ENCODE data around the gene PLCXD3. TPM values are rescaled to one million over a fixed set of nuclear protein-coding genes. Genes with fewer than 3 reads are reported as not detected.

PLCXD3 gene
- total RNA-seq, 2 experiments from 2014 or later: not detected

- POLR2A ChIA-PET: no interaction called here
- H3K27me3 Mint-ChIP-seq: no peaks in the 10 kb centered on the region
- TF ChIP-seq CTCF (IDR thresholded peaks at IDR 0.05): no peak
These were observed 29.1 kb upstream of the PLCXD3 start for GRCh38 chr5:41539454-41539853.

GRCh38 chr5:41537581-41537980 lies 27.2 kb upstream of the PLCXD3 start:
- CTCF ChIA-PET: no interaction called here
- TF ChIP-seq CTCF (IDR thresholded peaks at IDR 0.05): no peak
- intact Hi-C loops (cut with micrococcal nuclease): no loop called here
- POLR2A ChIA-PET: no interaction called here
- Mint-ChIP-seq H3K36me3 (ENCODE audit: low read depth) (no peaks in the 10 kb centered on the region), H3K27ac (no peak overlapping the region), H3K27me3 (no peaks in the 10 kb centered on the region), H3K9me3 (peaks cover 8% of the 10 kb centered on the region), H3K4me1 (ENCODE audit: low read depth) (no peaks in the 10 kb centered on the region), H3K4me3 (no peak overlapping the region)
- DNase-seq (no peak), ATAC-seq (no peak)

More at GRCh38 chr5:41539454-41539853, 29.1 kb upstream of the PLCXD3 start:
- Mint-ChIP-seq H3K36me3 (ENCODE audit: low read depth) (no peaks in the 10 kb centered on the region), H3K4me1 (ENCODE audit: low read depth) (no peaks in the 10 kb centered on the region), H3K4me3 (no peak overlapping the region), H3K9me3 (peaks cover 6% of the 10 kb centered on the region), H3K27ac (no peak overlapping the region)
- CTCF ChIA-PET: no interaction called here
- DNase-seq: no peak
- ATAC-seq: no peak
- intact Hi-C loops (cut with micrococcal nuclease): no loop called here

DNA sequence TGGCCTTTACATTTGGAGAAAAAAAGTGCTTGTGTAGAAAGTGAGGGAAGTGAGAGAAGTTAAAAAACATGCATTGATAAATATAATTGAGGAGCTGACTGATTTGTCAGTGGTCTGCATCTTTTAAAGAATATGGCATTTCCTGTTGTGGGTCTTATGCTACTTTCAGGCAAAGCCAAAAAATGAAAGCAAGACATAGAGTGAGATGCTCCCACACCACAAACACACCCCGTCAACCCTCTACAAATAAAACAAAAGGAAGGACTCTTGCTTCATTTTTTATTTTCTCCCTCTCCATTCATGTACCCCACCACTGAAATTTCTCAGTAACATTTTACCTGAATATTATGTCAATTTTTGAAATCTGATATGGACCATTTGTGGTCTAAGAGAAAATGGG lies 22.1 kb upstream of the PLCXD3 start:
- ATAC-seq (no peak), DNase-seq (no peak)
- no peak for TF ChIP-seq CTCF (IDR thresholded peaks at IDR 0.05)
- intact Hi-C loops (cut with micrococcal nuclease): no loop called here
- ChIA-PET CTCF (no interaction called here), POLR2A (no interaction called here)
- no peaks in the 10 kb centered on the region for H3K27me3 Mint-ChIP-seq
- peaks cover 5% of the 10 kb centered on the region for H3K9me3 Mint-ChIP-seq
- H3K36me3 Mint-ChIP-seq (ENCODE audit: low read depth): no peaks in the 10 kb centered on the region
- no peak overlapping the region for H3K27ac Mint-ChIP-seq
- H3K4me3 Mint-ChIP-seq: no peak overlapping the region
- H3K4me1 Mint-ChIP-seq (ENCODE audit: low read depth): no peaks in the 10 kb centered on the region

GRCh38 chr5:41527201-41527779 lies 16.9 kb upstream of the PLCXD3 start:
- no peaks in the 10 kb centered on the region for H3K27me3 Mint-ChIP-seq
- DNase-seq: no peak
- TF ChIP-seq CTCF (IDR thresholded peaks at IDR 0.05): no peak
- no peak for ATAC-seq
- peaks cover 2% of the 10 kb centered on the region for H3K9me3 Mint-ChIP-seq
- CTCF ChIA-PET: no interaction called here
- no peaks in the 10 kb centered on the region for H3K36me3 Mint-ChIP-seq (ENCODE audit: low read depth)
- H3K4me1 Mint-ChIP-seq (ENCODE audit: low read depth): no peaks in the 10 kb centered on the region
- intact Hi-C loops (cut with micrococcal nuclease): no loop called here
- POLR2A ChIA-PET: no interaction called here
- H3K4me3 Mint-ChIP-seq: no peak overlapping the region
- H3K27ac Mint-ChIP-seq: no peak overlapping the region

- Mint-ChIP-seq H3K36me3 (ENCODE audit: low read depth) (no peaks in the 10 kb centered on the region), H3K4me1 (ENCODE audit: low read depth) (no peaks in the 10 kb centered on the region), H3K27ac (no peak overlapping the region), H3K27me3 (no peaks in the 10 kb centered on the region), H3K9me3 (peaks cover 2% of the 10 kb centered on the region), H3K4me3 (no peak overlapping the region)
- intact Hi-C loops (cut with micrococcal nuclease): no loop called here
- ATAC-seq (no peak), DNase-seq (no peak)
- TF ChIP-seq CTCF (IDR thresholded peaks at IDR 0.05): no peak
- ChIA-PET POLR2A (no interaction called here), CTCF (no interaction called here)
These were observed 16.3 kb upstream of the PLCXD3 start for GRCh38 chr5:41526699-41527098.
